H1 (cell line): ENCODE data around the gene SLC38A10. TPM values are rescaled to one million over a fixed set of nuclear protein-coding genes. Genes with fewer than 3 reads are reported as not detected.

Experiments
- BACH1 ChIP-seq: IDR thresholded peaks from 2 replicates; pipeline ENCODE4 v1.6.1; 2012; ENCODE audit warnings: low read length, improper control_type of control experiment
- KDM4A ChIP-seq: IDR thresholded peaks from one replicate; pipeline ENCODE4 v1.7.1; 2012; ENCODE audit warnings: low read depth, mild to moderate bottlenecking, moderate library complexity, low read length, inconsistent platforms; ENCODE audit not compliant: severe bottlenecking
- POU5F1 ChIP-seq: IDR thresholded peaks from 2 replicates; pipeline ENCODE4 v1.6.1; 2011; ENCODE audit warnings: low read depth, mild to moderate bottlenecking, low read length, moderate library complexity
- SP1 ChIP-seq: IDR thresholded peaks from 2 replicates; pipeline ENCODE4 v1.6.1; 2011; ENCODE audit warnings: low read depth, low read length
- polyA plus RNA-seq, 7 experiments: library from polyadenylated mRNA; depleted of rRNA in 3 of 7; stranded (reverse) in 5 of 7; unstranded in 2 of 7; fragments of >200 nt in 5 of 7; fragments of 200-250 nt in 2 of 7; gene quantifications; 1 replicate in 5 of 7; 2 replicates in 1 of 7; 4 replicates in 1 of 7; pipeline versions ENCODE4 v1.2.1 to v1.2.3, GENCODE V29; 2011 to 2013; ENCODE audit warnings: missing spikeins in 2 of 7, mixed read lengths in 2 of 7
- total RNA-seq: library from RNA; stranded (reverse); fragmentation: NEBNext Ultra II Directional; extraction: Animal tissue kit (Norgen Biotek cat#: 25700); gene quantifications from 2 replicates; pipeline ENCODE4 v1.2.1, GENCODE V29; 2021

Gene SLC38A10
- total and polyA plus RNA-seq, 2 of the 8 experiments (the other 6 are each of a cell fraction or from before 2014, with no cell fraction given), result 26.4 to 41.0 TPM

DNA sequence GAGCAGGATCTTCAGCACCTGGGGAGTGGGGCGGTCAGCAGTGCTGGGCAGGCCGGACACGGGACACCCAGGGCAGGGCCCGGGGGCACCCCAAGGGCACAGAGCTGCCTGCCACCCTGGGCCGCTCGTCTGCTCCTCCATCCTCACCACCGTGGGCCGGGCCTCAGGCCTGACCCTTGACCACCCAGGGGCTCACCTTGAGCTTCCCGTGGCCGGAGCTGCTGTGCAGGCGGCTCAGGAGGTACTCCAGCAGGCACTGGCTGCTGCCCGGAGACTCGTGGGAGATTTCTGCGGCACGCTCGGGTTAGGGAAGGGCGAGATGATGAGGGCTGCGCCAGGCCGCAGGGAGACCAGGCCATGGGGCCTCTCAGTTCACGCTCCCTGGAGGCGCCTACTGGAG is 58.3 kb downstream of the SLC38A10 start (continued):
- no peak for TF ChIP-seq BACH1
- TF ChIP-seq SP1, result no peak
- no peak for TF ChIP-seq POU5F1
- no peak for TF ChIP-seq KDM4A
